Peyer's patch (tissue), 4 donors: ENCODE results near the gene CHID1. TPM values are rescaled to one million over a fixed set of nuclear protein-coding genes. Genes with fewer than 3 reads are reported as not detected.

ENCODE experiments used
- DNase-seq, 3 donors: peaks; one replicate each; pipeline ENCODE4 v3.0.0-alpha.2; 2017 to 2019
- H3K27ac ChIP-seq, 4 donors: fragments of 200-600 bp; sonication (generic); one replicate each; pipeline ENCODE4 v1.5.1; 2016 to 2019
- H3K27me3 ChIP-seq, 2 donors: fragments of 200-600 bp; sonication (generic); one replicate each; pipeline ENCODE4 v1.5.1; 2019
- H3K36me3 ChIP-seq, 3 donors: fragments of 200-600 bp; sonication (generic); one replicate each; pipeline ENCODE4 v1.5.1; 2016 to 2019
- H3K4me1 ChIP-seq, 4 donors: fragments of 200-600 bp; sonication (generic); one replicate each; pipeline ENCODE4 v1.5.1; 2016 to 2019
- H3K4me3 ChIP-seq, 4 donors: fragments of 200-600 bp; sonication (generic); 1 replicate in 3 of 4; 2 replicates in 1 of 4; pipeline ENCODE4 v1.5.1; 2016 to 2019; ENCODE audit warnings: mild to moderate bottlenecking in 1 of 4
- H3K9me3 ChIP-seq, 4 donors: fragments of 200-600 bp; sonication (generic); one replicate each; pipeline ENCODE4 v1.5.1; 2016 to 2019; ENCODE audit warnings: mild to moderate bottlenecking in 1 of 4
- CTCF ChIP-seq, 6 experiments: fragments of 450-650 bp in 4 of 6; fragments of 200-600 bp in 2 of 6; sonication (generic) in 1 of 6; IDR thresholded peaks; one replicate each; pipeline ENCODE4 v1.5.1; 2017 to 2019; ENCODE audit warnings: antibody characterized with exemption in 6 of 6, mild to moderate bottlenecking in 3 of 6, moderate library complexity in 1 of 6
- POLR2A ChIP-seq, 2 donors: fragments of 450-650 bp; IDR thresholded peaks; one replicate each; pipeline ENCODE4 v1.5.1; 2017; ENCODE audit warnings: antibody characterized with exemption in 2 of 2, mild to moderate bottlenecking in 2 of 2, moderate library complexity in 2 of 2
- total RNA-seq, 4 donors: library from RNA; depleted of rRNA; stranded (reverse); fragments of >200 nt; gene quantifications; one replicate each; pipeline ENCODE4 v1.1.0, GENCODE V29; 2016

CHID1 gene
- total RNA-seq, 4 donors from 2014 or later, result 50.6 to 72.6 (median 57.2) TPM

DNA sequence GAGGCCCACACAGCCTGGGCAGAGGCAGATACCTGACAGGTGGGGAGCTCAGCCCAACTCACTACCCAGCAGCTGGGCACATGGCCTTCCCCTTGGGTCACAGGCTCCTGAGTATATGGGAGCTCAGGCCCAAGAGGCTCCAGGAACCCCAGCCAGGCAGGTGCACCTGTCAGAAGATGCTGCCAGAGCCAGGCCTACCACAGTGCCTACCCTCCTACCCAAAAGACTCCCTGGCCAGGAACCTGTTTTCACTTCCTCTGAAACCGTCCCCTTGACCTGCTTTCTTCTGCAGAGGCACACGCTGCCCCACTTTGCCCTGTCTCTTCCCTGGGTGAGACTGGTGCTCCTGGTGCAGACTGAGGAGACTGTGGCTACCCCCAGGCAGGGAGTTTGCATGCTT, 2.9 kb downstream of the CHID1 start:
- peaks cover 0 to 21% (median 0%) of the 10 kb centered on the region in 3 donors for H3K36me3 ChIP-seq

GRCh38 chr11:905952-906351, 4.7 kb downstream of the CHID1 start:
- Histone ChIP-seq H3K36me3 (peaks cover 0 to 38% (median 0%) of the 10 kb centered on the region in 3 donors), H3K27me3 (no peaks in the 10 kb centered on the region)

More for the DNA sequence above, 2.9 kb downstream of the CHID1 start:
- DNase-seq, result no peak
- H3K9me3 ChIP-seq, result no peaks in the 10 kb centered on the region
- H3K27me3 ChIP-seq, result no peaks in the 10 kb centered on the region
- H3K27ac ChIP-seq, result no peak overlapping the region
- TF ChIP-seq POLR2A (IDR thresholded peaks at IDR 0.05) (no peak), CTCF (IDR thresholded peaks at IDR 0.05) (no peak)
- peaks cover 0 to 14% (median 3%) of the 10 kb centered on the region in 4 donors for H3K4me1 ChIP-seq
- H3K4me3 ChIP-seq, result no peak overlapping the region

DNA sequence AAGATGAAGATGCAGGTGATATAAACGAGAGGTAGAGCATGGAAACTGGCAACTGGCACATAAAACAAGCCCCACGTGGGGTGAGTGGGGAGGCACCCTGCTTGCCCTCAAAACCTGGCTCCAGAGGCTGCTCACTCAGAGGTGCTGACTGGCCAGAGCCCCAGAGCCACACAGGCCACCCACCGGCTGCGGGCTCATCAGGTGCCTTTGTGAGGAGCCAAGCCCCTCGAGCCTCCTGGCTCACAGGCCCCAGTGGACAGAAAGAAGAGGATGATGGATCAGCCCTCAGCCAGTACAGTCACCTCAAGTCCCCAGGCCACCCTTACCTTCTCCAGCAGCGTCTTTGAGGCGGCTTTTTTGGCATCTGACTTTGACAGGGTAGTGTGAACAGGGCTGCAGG, 6.2 kb downstream of the CHID1 start:
- no peak for DNase-seq

More at GRCh38 chr11:905952-906351, 4.7 kb downstream of the CHID1 start:
- H3K4me3 ChIP-seq, result no peak overlapping the region
- TF ChIP-seq POLR2A (IDR thresholded peaks at IDR 0.05) (no peak), CTCF (IDR thresholded peaks at IDR 0.05) (no peak)
- H3K27ac ChIP-seq, result no peak overlapping the region
- H3K4me1 ChIP-seq, result peaks cover 0 to 9% (median 3%) of the 10 kb centered on the region in 4 donors
- DNase-seq, result no peak
- H3K9me3 ChIP-seq, result no peaks in the 10 kb centered on the region

GRCh38 chr11:901452-902061, 9.1 kb downstream of the CHID1 start:
- Histone ChIP-seq H3K4me3 (no peak overlapping the region), H3K27me3 (no peaks in the 10 kb centered on the region), H3K36me3 (peaks cover 0 to 63% (median 0%) of the 10 kb centered on the region in 3 donors), H3K9me3 (no peaks in the 10 kb centered on the region), H3K4me1 (no peaks in the 10 kb centered on the region), H3K27ac (no peak overlapping the region)
- no peak for DNase-seq
- no peak for TF ChIP-seq CTCF (IDR thresholded peaks at IDR 0.05)
- no peak for TF ChIP-seq POLR2A (IDR thresholded peaks at IDR 0.05)

More for the DNA sequence above, 6.2 kb downstream of the CHID1 start:
- H3K36me3 ChIP-seq, result peaks cover 0 to 53% (median 0%) of the 10 kb centered on the region in 3 donors
- no peaks in the 10 kb centered on the region for H3K9me3 ChIP-seq
- H3K27me3 ChIP-seq, result no peaks in the 10 kb centered on the region
- TF ChIP-seq CTCF (IDR thresholded peaks at IDR 0.05) (no peak), POLR2A (IDR thresholded peaks at IDR 0.05) (no peak)
- H3K4me3 ChIP-seq, result no peak overlapping the region
- no peak overlapping the region for H3K27ac ChIP-seq
- H3K4me1 ChIP-seq, result peaks cover 0 to under 1% (median 0%) of the 10 kb centered on the region in 4 donors

GRCh38 chr11:900545-900944, 10.1 kb downstream of the CHID1 start:
- no peak for DNase-seq
- no peak overlapping the region for H3K27ac ChIP-seq
- H3K9me3 ChIP-seq, result no peaks in the 10 kb centered on the region
- TF ChIP-seq CTCF (IDR thresholded peaks at IDR 0.05), result no peak
- TF ChIP-seq POLR2A (IDR thresholded peaks at IDR 0.05), result no peak
- no peaks in the 10 kb centered on the region for H3K27me3 ChIP-seq
- H3K36me3 ChIP-seq, result peaks cover 0 to 63% (median 0%) of the 10 kb centered on the region in 3 donors
- no peak overlapping the region for H3K4me3 ChIP-seq
- no peaks in the 10 kb centered on the region for H3K4me1 ChIP-seq
